Measurements from ENCODE around the gene DHX32.
"Not testable (repeated sequence)": the region's sequence is repeated elsewhere in the genome, so short reads cannot be mapped to it uniquely, and the experiment has no call there.

DNA sequence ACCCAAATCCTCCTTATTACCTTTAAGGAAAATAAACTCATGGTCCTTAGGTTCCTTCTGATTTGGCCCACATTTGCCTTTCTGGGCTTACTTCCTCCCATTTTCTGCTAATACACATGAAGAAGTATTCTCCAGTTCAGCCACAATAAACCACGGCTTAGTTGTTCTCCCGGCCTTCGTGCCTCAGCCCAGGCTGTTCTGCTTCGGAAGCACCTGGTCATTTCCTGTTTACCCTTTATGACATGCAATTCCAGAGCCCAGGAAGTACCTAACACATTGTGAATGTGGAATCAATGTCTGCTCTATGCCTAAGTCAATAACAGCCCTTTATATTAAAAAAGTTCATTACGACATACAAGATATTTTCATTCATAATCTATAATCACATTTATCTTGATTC is 11.3 kb upstream of the DHX32 start:
- TF ChIP-seq, protein P1, sequence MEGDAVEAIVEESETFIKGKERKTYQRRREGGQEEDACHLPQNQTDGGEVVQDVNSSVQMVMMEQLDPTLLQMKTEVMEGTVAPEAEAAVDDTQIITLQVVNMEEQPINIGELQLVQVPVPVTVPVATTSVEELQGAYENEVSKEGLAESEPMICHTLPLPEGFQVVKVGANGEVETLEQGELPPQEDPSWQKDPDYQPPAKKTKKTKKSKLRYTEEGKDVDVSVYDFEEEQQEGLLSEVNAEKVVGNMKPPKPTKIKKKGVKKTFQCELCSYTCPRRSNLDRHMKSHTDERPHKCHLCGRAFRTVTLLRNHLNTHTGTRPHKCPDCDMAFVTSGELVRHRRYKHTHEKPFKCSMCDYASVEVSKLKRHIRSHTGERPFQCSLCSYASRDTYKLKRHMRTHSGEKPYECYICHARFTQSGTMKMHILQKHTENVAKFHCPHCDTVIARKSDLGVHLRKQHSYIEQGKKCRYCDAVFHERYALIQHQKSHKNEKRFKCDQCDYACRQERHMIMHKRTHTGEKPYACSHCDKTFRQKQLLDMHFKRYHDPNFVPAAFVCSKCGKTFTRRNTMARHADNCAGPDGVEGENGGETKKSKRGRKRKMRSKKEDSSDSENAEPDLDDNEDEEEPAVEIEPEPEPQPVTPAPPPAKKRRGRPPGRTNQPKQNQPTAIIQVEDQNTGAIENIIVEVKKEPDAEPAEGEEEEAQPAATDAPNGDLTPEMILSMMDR (IDR thresholded peaks at IDR 0.05) = not testable (repeated sequence)
- TF ChIP-seq POLR2A (IDR thresholded peaks at IDR 0.05) = not testable (repeated sequence)
